ENCODE data around the gene GLMN.
"Not testable (repeated sequence)": the region's sequence is repeated elsewhere in the genome, so short reads cannot be mapped to it uniquely, and the experiment has no call there.

GLMN gene

GRCh38 chr1:92291372-92291999 is 7.3 kb downstream of the GLMN start:
- no peaks in the 10 kb centered on the region for H3K27me3 ChIP-seq (replicated peaks; ENCODE audit: control insufficient read depth, insufficient read depth, low read length)
- H3K36me3 ChIP-seq (ENCODE audit: control insufficient read depth, insufficient read depth, low read length): no peaks in the 10 kb centered on the region; the same call in none of the 2 replicates
- peak; percentile 53 for TF ChIP-seq CTCF (IDR thresholded peaks at IDR 0.05; ENCODE audit: insufficient read depth, low read length, poor library complexity, severe bottlenecking)
- DNase-seq (ENCODE audit: extremely low read depth, insufficient read length): no peak
- H3K4me3 ChIP-seq (replicated peaks; ENCODE audit: low read depth, low read length): no peak overlapping the region

DNA sequence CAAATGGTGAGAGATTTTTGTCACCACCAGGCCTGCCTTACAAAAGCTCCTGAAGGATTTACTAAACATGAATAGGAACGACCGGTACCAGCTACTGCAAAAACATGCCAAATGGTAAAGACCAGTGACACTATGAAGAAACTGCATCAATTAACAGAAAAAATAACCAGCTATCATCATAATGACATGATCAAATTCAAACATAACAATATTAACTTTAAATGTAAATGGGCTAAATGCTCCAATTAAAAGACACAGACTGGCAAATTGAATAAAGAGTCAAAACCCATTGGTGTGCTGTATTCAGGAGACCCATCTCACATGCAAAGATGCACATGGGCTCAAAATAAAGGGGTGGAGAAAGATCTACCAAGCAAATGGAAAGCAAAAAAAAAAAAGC is 17.4 kb downstream of the GLMN start:
- not testable (repeated sequence) for H3K4me3 ChIP-seq (replicated peaks; ENCODE audit: low read depth, low read length); H3K27me3 ChIP-seq (replicated peaks; ENCODE audit: control insufficient read depth, insufficient read depth, low read length); DNase-seq (ENCODE audit: extremely low read depth, insufficient read length); H3K36me3 ChIP-seq (ENCODE audit: control insufficient read depth, insufficient read depth, low read length)

DNA sequence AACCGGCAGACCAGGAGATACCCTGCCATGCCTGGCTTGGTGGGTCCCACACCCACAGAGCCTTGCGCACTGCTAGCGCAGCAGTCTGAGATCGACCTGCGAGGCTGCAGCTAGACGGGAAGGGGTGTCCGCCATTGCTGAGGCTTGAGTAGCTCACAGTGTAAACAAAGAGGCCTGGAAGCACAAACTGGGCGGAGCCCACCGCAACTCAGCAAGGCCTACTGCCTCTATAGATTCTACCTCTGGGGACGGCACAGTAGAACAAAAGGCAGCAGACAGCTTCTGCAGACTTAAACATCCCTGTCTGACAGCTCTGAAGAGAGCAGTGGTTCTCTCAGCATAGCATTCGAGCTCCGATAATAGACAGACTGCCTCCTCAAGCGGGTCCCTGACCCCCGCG is 19.0 kb downstream of the GLMN start:
- H3K4me3 ChIP-seq (replicated peaks; ENCODE audit: low read depth, low read length); H3K27me3 ChIP-seq (replicated peaks; ENCODE audit: control insufficient read depth, insufficient read depth, low read length); DNase-seq (ENCODE audit: extremely low read depth, insufficient read length); H3K36me3 ChIP-seq (ENCODE audit: control insufficient read depth, insufficient read depth, low read length): not testable (repeated sequence)

GRCh38 chr1:92277105-92277723 is 21.6 kb downstream of the GLMN start:
- TF ChIP-seq CTCF (IDR thresholded peaks at IDR 0.05; ENCODE audit: insufficient read depth, low read length, poor library complexity, severe bottlenecking): no peak

DNA sequence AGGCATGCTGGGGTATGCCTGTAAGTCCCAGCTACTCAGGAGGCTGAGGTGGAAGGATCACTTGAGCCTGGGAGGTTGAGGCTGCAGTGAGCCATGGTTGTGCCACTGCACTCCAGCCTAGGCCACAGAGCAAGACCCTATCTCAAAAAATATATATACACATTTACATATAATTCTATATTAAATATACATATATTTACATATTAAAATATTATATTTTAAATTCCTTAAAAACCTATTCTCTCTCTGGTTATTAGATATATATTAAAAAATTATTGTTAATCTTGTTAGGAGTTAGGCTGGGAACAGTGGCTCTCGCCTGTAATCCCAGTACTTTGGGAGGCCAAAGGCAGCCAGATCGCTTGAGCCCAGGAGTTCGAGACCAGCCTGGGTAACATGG is 22.7 kb downstream of the GLMN start:
- H3K27me3 ChIP-seq (replicated peaks; ENCODE audit: control insufficient read depth, insufficient read depth, low read length): no peaks in the 10 kb centered on the region
- no peak for DNase-seq (ENCODE audit: extremely low read depth, insufficient read length)
- TF ChIP-seq CTCF (IDR thresholded peaks at IDR 0.05; ENCODE audit: insufficient read depth, low read length, poor library complexity, severe bottlenecking): no peak
- H3K36me3 ChIP-seq (ENCODE audit: control insufficient read depth, insufficient read depth, low read length): peaks cover 7% of the 10 kb centered on the region
- no peak overlapping the region for H3K4me3 ChIP-seq (replicated peaks; ENCODE audit: low read depth, low read length)

More at GRCh38 chr1:92277105-92277723, 21.6 kb downstream of the GLMN start:
- Histone ChIP-seq H3K27me3 (replicated peaks; ENCODE audit: control insufficient read depth, insufficient read depth, low read length) (no peaks in the 10 kb centered on the region), H3K36me3 (ENCODE audit: control insufficient read depth, insufficient read depth, low read length) (peaks cover 6% of the 10 kb centered on the region), H3K4me3 (replicated peaks; ENCODE audit: low read depth, low read length) (no peak overlapping the region)
- DNase-seq (ENCODE audit: extremely low read depth, insufficient read length): no peak

DNA sequence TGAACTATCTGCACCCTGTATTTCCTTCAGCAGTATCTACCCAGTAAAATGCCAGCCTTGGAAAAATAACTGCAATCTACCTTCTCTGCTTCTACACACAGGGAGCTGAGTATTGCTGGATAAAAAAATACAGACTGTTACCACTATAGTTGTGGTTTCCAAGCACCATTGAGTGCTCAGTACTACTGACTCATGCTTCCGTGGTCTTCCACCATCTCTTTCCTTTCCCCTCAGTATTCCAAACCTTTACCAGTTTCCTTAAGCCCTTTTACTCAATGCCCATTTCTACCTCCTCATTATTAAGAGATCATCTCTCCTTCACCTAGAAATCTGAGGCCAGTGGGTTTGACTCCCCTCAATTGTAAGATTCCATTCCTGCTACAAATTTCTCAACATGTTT is 23.8 kb downstream of the GLMN start:
- Histone ChIP-seq H3K36me3 (ENCODE audit: control insufficient read depth, insufficient read depth, low read length) (peaks cover 7% of the 10 kb centered on the region), H3K27me3 (replicated peaks; ENCODE audit: control insufficient read depth, insufficient read depth, low read length) (no peaks in the 10 kb centered on the region), H3K4me3 (replicated peaks; ENCODE audit: low read depth, low read length) (no peak overlapping the region)
- DNase-seq (ENCODE audit: extremely low read depth, insufficient read length): no peak
- TF ChIP-seq CTCF (IDR thresholded peaks at IDR 0.05; ENCODE audit: insufficient read depth, low read length, poor library complexity, severe bottlenecking): no peak
